Endothelial cell of umbilical vein (primary cell): ENCODE data around the gene C1orf94. TPM values are rescaled to one million over a fixed set of nuclear protein-coding genes. Genes with fewer than 3 reads are reported as not detected.

Experiments used
- BruUV-seq: library from RNA; stranded (reverse); fragments of 400-500 nt; replicated peaks from 2 replicates; lab custom pipeline; 2021; lab: Mats Ljungman, UMichigan
- CTCF ChIA-PET: fragments of 300-600, 350-600 bp; sonication (Branson Sonifier 250); formaldehyde crosslinking; loops from one replicate; lab custom pipeline; 2021; ENCODE audit warnings: antibody characterized with exemption, inconsistent platforms; lab: Charles Lee
- POLR2A ChIA-PET: fragments of 300-600, 350-600 bp; sonication (Branson Sonifier 250); formaldehyde crosslinking; loops from one replicate; lab custom pipeline; 2021; ENCODE audit warnings: antibody characterized with exemption, inconsistent platforms; lab: Charles Lee
- DNase-seq: peaks from one replicate; pipeline ENCODE4 v3.0.0-alpha.2; 2011; ENCODE audit warnings: low read depth, low spot score
- FAIRE-seq: peaks from 2 replicates; lab custom pipeline; 2011; peaks lifted over from hg19 to GRCh38; lab: Jason Lieb, UNC
- H2AFZ ChIP-seq: 2 replicates; pipeline ENCODE4 v1.6.0; 2012; ENCODE audit warnings: low read depth, low read length, control low read depth, inconsistent platforms
- H3K27ac ChIP-seq: 2 replicates; pipeline ENCODE4 v1.5.1; 2011; ENCODE audit warnings: low read depth, mild to moderate bottlenecking, control low read depth, low read length, moderate library complexity; ENCODE audit not compliant: insufficient read depth
- H3K27me3 ChIP-seq, 2 experiments: 2 replicates each; pipeline versions ENCODE4 v1.6.0 to v1.6.1; 2011; ENCODE audit warnings: low read length in 2 of 2, mixed read lengths in 1 of 2; ENCODE audit not compliant: control insufficient read depth in 2 of 2, insufficient read depth in 2 of 2
- H3K36me3 ChIP-seq, 2 experiments: 2 replicates in 1 of 2; 3 replicates in 1 of 2; pipeline ENCODE4 v1.5.1; 2011; ENCODE audit warnings: low read length in 2 of 2, mild to moderate bottlenecking in 1 of 2, moderate library complexity in 1 of 2; ENCODE audit not compliant: control insufficient read depth in 2 of 2, insufficient read depth in 2 of 2; ENCODE audit errors: extremely low read depth in 1 of 2
- H3K4me1 ChIP-seq: 3 replicates; pipeline ENCODE4 v1.5.1; 2011; ENCODE audit warnings: mild to moderate bottlenecking, low read length; ENCODE audit not compliant: control insufficient read depth, insufficient read depth; ENCODE audit errors: extremely low read depth
- H3K4me2 ChIP-seq: 2 replicates; pipeline ENCODE4 v1.6.1; 2011; ENCODE audit warnings: low read length, control low read depth, mixed read lengths; ENCODE audit not compliant: insufficient read depth
- H3K4me3 ChIP-seq, 3 experiments: fragments of 200-600 bp in 1 of 3; sonication (generic), shearing (Covaris generic) in 1 of 3; replicated peaks in 1 of 3; 2 replicates each; pipeline ENCODE4 v1.5.1; 2011 to 2016; ENCODE audit warnings: control low read depth in 3 of 3, low read length in 3 of 3, mild to moderate bottlenecking in 2 of 3, inconsistent platforms in 1 of 3, low read depth in 1 of 3, moderate library complexity in 1 of 3; ENCODE audit not compliant: insufficient read depth in 1 of 3
- H3K79me2 ChIP-seq: 2 replicates; pipeline ENCODE4 v1.6.0; 2012; ENCODE audit warnings: low read length, inconsistent platforms; ENCODE audit not compliant: control insufficient read depth, insufficient read depth
- H3K9ac ChIP-seq: replicated peaks from 2 replicates; pipeline ENCODE3; 2011; ENCODE audit warnings: low read length, control low read depth; ENCODE audit not compliant: insufficient read depth; ENCODE audit errors: extremely low read depth
- H3K9me1 ChIP-seq: replicated peaks from 3 replicates; pipeline ENCODE4 v1.6.0; 2011; ENCODE audit warnings: mild to moderate bottlenecking, low read length; ENCODE audit not compliant: control insufficient read depth, insufficient read depth; ENCODE audit errors: extremely low read depth
- H3K9me3 ChIP-seq: replicated peaks from 2 replicates; pipeline ENCODE4 v1.5.1; 2012; ENCODE audit warnings: low read length, inconsistent platforms; ENCODE audit not compliant: control insufficient read depth, insufficient read depth
- H4K20me1 ChIP-seq: replicated peaks from 2 replicates; pipeline ENCODE3; 2011; ENCODE audit warnings: mild to moderate bottlenecking, low read length; ENCODE audit not compliant: control insufficient read depth, insufficient read depth; ENCODE audit errors: extremely low read depth
- EZH2 ChIP-seq: IDR thresholded peaks from 2 replicates; pipeline ENCODE4 v1.6.1; 2012; ENCODE audit warnings: borderline replicate concordance, low read depth, mild to moderate bottlenecking, moderate library complexity, low read length, inconsistent platforms; ENCODE audit not compliant: severe bottlenecking
- FOS ChIP-seq: IDR thresholded peaks from 2 replicates; pipeline ENCODE4 v1.6.1; 2011; ENCODE audit warnings: mild to moderate bottlenecking, low read length, moderate library complexity, borderline replicate concordance; ENCODE audit not compliant: insufficient read depth
- JUN ChIP-seq: IDR thresholded peaks from 2 replicates; pipeline ENCODE4 v1.6.1; 2011; ENCODE audit warnings: borderline replicate concordance, low read depth; ENCODE audit not compliant: insufficient read length, insufficient read depth
- MYC ChIP-seq: IDR thresholded peaks from one replicate; pipeline ENCODE4 v1.6.1; 2011; ENCODE audit warnings: mild to moderate bottlenecking, low read depth, low read length
- POLR2A ChIP-seq: IDR thresholded peaks from 2 replicates; pipeline ENCODE4 v1.6.1; 2012; ENCODE audit warnings: low read depth, mild to moderate bottlenecking, control low read depth, low read length
- POLR2AphosphoS5 ChIP-seq: IDR thresholded peaks from 2 replicates; pipeline ENCODE4 v1.6.1; 2012; ENCODE audit warnings: low read depth, mild to moderate bottlenecking, control low read depth, low read length, moderate library complexity; ENCODE audit not compliant: insufficient read depth
- dilution Hi-C: fragments of 300-500 bp; cut with MboI; formaldehyde crosslinking; loops from one replicate; pipeline ENCODE4 v1.15.0; 2019; ENCODE audit warnings: low sequenced_read_pairs; ENCODE audit not compliant: extremely low pct_ligation_motif_present
- intact Hi-C: fragments of 100-400 bp; cut with micrococcal nuclease; formaldehyde crosslinking; loops from one replicate; pipeline ENCODE4 v1.10.0; 2022
- polyA plus RNA-seq, 4 experiments: library from polyadenylated mRNA; depleted of rRNA in 3 of 4; stranded (reverse) in 3 of 4; unstranded in 1 of 4; fragments of >200 nt; gene quantifications; 2 replicates each; pipeline versions ENCODE4 v1.2.1 to v1.2.3, GENCODE V29; 2011 to 2012; ENCODE audit warnings: missing spikeins in 1 of 4
- total RNA-seq: library from RNA; stranded (reverse); gene quantifications from 2 replicates; pipeline ENCODE4 v1.2.3, GENCODE V29; 2021
- TF ChIP-seq, protein P1 (sequence below): IDR thresholded peaks from 2 replicates; pipeline ENCODE4 v1.6.1; 2011; ENCODE audit not compliant: insufficient read depth, insufficient read length
- TF ChIP-seq, protein P2 (sequence below), 2 donors: IDR thresholded peaks; 1 replicate in 1 of 2; 2 replicates in 1 of 2; pipeline ENCODE4 v1.5.1; 2011; ENCODE audit warnings: low read length in 2 of 2, mild to moderate bottlenecking in 2 of 2, moderate library complexity in 2 of 2, control low read depth in 1 of 2, inconsistent platforms in 1 of 2, low read depth in 1 of 2; ENCODE audit not compliant: insufficient read depth in 1 of 2; ENCODE audit errors: extremely low read depth in 1 of 2

Gene C1orf94
- total and polyA plus RNA-seq, 2 donors (not counting 3 experiments of a cell fraction or from before 2014, with no cell fraction given) = not detected

DNA sequence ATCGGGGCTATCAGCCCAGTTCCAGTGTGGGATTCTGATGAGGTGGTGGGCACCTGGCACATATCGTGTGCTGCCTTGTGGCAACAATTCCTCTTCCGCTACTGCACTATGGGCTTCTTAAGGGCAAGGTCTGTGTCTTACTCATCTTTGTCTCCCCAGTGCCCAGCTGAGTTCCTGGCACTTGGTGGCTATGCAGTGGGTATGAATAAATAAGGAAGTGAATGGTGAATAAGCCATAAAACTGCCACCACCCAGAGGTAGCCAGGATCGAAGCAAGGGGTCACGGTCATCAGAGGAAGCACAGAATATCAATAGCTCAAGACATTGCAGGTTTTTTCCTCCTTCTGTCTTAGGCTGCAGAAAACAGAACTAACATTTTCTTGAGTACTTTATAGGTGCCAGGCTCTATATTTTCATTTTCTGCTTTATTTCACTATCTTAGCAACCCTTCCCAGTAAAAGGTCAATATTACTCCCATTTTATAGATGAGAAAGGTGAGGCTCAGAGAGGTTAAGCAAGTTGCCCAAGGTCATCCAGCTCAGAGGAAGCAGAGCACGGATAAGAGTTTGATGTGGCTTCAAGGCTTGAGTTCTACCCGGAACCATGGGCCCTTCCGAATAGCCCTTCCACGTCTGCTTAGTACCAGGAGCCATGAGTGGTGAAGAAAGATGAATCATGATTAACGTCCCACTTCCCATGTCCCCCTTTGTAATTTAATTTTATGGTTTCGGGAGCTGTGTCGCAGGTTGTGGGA is 10.2 kb downstream of the C1orf94 start:
- DNase-seq (no peak), FAIRE-seq (no peak)
- ChIA-PET POLR2A (no interaction called here), CTCF (no interaction called here)
- intact Hi-C loops = no loop called here
- Histone ChIP-seq H3K79me2 (no peaks in the 10 kb centered on the region), H3K27me3 (no peaks in the 10 kb centered on the region), H3K9ac (no peak overlapping the region), H3K9me1 (no peaks in the 10 kb centered on the region), H3K4me3 (no peak overlapping the region), H3K4me2 (no peak overlapping the region), H2AFZ (no peak overlapping the region), H3K36me3 (no peaks in the 10 kb centered on the region), H3K9me3 (no peaks in the 10 kb centered on the region), H3K4me1 (no peaks in the 10 kb centered on the region), H3K27ac (no peak overlapping the region), H4K20me1 (no peaks in the 10 kb centered on the region)
- dilution Hi-C loops = no loop called here
- no peak for TF ChIP-seq EZH2
- TF ChIP-seq, protein P1, sequence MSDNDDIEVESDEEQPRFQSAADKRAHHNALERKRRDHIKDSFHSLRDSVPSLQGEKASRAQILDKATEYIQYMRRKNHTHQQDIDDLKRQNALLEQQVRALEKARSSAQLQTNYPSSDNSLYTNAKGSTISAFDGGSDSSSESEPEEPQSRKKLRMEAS = no peak
- no peak for TF ChIP-seq POLR2AphosphoS5
- TF ChIP-seq POLR2A = no peak
- TF ChIP-seq FOS = no peak
- TF ChIP-seq, protein P2, sequence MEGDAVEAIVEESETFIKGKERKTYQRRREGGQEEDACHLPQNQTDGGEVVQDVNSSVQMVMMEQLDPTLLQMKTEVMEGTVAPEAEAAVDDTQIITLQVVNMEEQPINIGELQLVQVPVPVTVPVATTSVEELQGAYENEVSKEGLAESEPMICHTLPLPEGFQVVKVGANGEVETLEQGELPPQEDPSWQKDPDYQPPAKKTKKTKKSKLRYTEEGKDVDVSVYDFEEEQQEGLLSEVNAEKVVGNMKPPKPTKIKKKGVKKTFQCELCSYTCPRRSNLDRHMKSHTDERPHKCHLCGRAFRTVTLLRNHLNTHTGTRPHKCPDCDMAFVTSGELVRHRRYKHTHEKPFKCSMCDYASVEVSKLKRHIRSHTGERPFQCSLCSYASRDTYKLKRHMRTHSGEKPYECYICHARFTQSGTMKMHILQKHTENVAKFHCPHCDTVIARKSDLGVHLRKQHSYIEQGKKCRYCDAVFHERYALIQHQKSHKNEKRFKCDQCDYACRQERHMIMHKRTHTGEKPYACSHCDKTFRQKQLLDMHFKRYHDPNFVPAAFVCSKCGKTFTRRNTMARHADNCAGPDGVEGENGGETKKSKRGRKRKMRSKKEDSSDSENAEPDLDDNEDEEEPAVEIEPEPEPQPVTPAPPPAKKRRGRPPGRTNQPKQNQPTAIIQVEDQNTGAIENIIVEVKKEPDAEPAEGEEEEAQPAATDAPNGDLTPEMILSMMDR (IDR thresholded peaks at IDR 0.05; ENCODE audit: extremely low read depth in 1 of 2, insufficient read depth in 1 of 2, low read depth in 1 of 2, low read length in 2 of 2) = no peak
- TF ChIP-seq MYC = no peak
- no peak for TF ChIP-seq JUN
- no TSS peak for BruUV-seq
